ENCODE data around the gene ZNF492.
"Not testable (repeated sequence)": the region's sequence is repeated elsewhere in the genome, so short reads cannot be mapped to it uniquely, and the experiment has no call there.

The ZNF492 gene

GRCh38 chr19:22606212-22606553 is 27.9 kb upstream of the ZNF492 start:
- Histone ChIP-seq H3K4me3 (ENCODE audit: low read depth, low read length) (no peak overlapping the region), H3K9ac (ENCODE audit: low read length) (no peak overlapping the region), H3K36me3 (ENCODE audit: control insufficient read depth, insufficient read depth, low read length) (no peaks in the 10 kb centered on the region), H3K27ac (ENCODE audit: low read depth, low read length) (no peak overlapping the region), H3K4me1 (ENCODE audit: control insufficient read depth, insufficient read depth, low read length) (no peaks in the 10 kb centered on the region), H3K9me3 (ENCODE audit: control insufficient read depth, insufficient read depth, low read depth, low read length) (peaks cover 96% of the 10 kb centered on the region), H3K27me3 (ENCODE audit: control insufficient read depth, insufficient read depth, low read length) (no peaks in the 10 kb centered on the region)

GRCh38 chr19:22606954-22607652 is 27.0 kb upstream of the ZNF492 start:
- Histone ChIP-seq H3K4me3 (ENCODE audit: low read depth, low read length) (no peak overlapping the region), H3K27ac (ENCODE audit: low read depth, low read length) (no peak overlapping the region), H3K4me1 (ENCODE audit: control insufficient read depth, insufficient read depth, low read length) (no peaks in the 10 kb centered on the region), H3K27me3 (ENCODE audit: control insufficient read depth, insufficient read depth, low read length) (no peaks in the 10 kb centered on the region), H3K9me3 (ENCODE audit: control insufficient read depth, insufficient read depth, low read depth, low read length) (peaks cover 96% of the 10 kb centered on the region), H3K9ac (ENCODE audit: low read length) (no peak overlapping the region), H3K36me3 (ENCODE audit: control insufficient read depth, insufficient read depth, low read length) (no peaks in the 10 kb centered on the region)

GRCh38 chr19:22607653-22608430 is 26.3 kb upstream of the ZNF492 start:
- Histone ChIP-seq H3K36me3 (ENCODE audit: control insufficient read depth, insufficient read depth, low read length) (no peaks in the 10 kb centered on the region), H3K4me3 (ENCODE audit: low read depth, low read length) (no peak overlapping the region), H3K9ac (ENCODE audit: low read length) (no peak overlapping the region), H3K9me3 (ENCODE audit: control insufficient read depth, insufficient read depth, low read depth, low read length) (peaks cover 96% of the 10 kb centered on the region), H3K27ac (ENCODE audit: low read depth, low read length) (no peak overlapping the region), H3K27me3 (ENCODE audit: control insufficient read depth, insufficient read depth, low read length) (no peaks in the 10 kb centered on the region), H3K4me1 (ENCODE audit: control insufficient read depth, insufficient read depth, low read length) (no peaks in the 10 kb centered on the region)

GRCh38 chr19:22608441-22608840 is 25.7 kb upstream of the ZNF492 start:
- H3K27me3 ChIP-seq (ENCODE audit: control insufficient read depth, insufficient read depth, low read length) = no peaks in the 10 kb centered on the region
- no peak overlapping the region for H3K27ac ChIP-seq (ENCODE audit: low read depth, low read length)
- peaks cover 96% of the 10 kb centered on the region for H3K9me3 ChIP-seq (ENCODE audit: control insufficient read depth, insufficient read depth, low read depth, low read length)
- no peaks in the 10 kb centered on the region for H3K36me3 ChIP-seq (ENCODE audit: control insufficient read depth, insufficient read depth, low read length)
- no peak overlapping the region for H3K4me3 ChIP-seq (ENCODE audit: low read depth, low read length)
- H3K9ac ChIP-seq (ENCODE audit: low read length) = no peak overlapping the region
- H3K4me1 ChIP-seq (ENCODE audit: control insufficient read depth, insufficient read depth, low read length) = no peaks in the 10 kb centered on the region

- Histone ChIP-seq H3K4me1 (ENCODE audit: control insufficient read depth, insufficient read depth, low read length) (no peaks in the 10 kb centered on the region), H3K27me3 (ENCODE audit: control insufficient read depth, insufficient read depth, low read length) (no peaks in the 10 kb centered on the region), H3K9me3 (ENCODE audit: control insufficient read depth, insufficient read depth, low read depth, low read length) (peaks cover 92% of the 10 kb centered on the region), H3K4me3 (ENCODE audit: low read depth, low read length) (no peak overlapping the region), H3K9ac (ENCODE audit: low read length) (no peak overlapping the region), H3K27ac (ENCODE audit: low read depth, low read length) (no peak overlapping the region), H3K36me3 (ENCODE audit: control insufficient read depth, insufficient read depth, low read length) (no peaks in the 10 kb centered on the region)
Measured at GRCh38 chr19:22609630-22610029, 24.5 kb upstream of the ZNF492 start.

GRCh38 chr19:22610121-22610520 is 24.0 kb upstream of the ZNF492 start:
- Histone ChIP-seq H3K4me3 (ENCODE audit: low read depth, low read length) (no peak overlapping the region), H3K27me3 (ENCODE audit: control insufficient read depth, insufficient read depth, low read length) (no peaks in the 10 kb centered on the region), H3K36me3 (ENCODE audit: control insufficient read depth, insufficient read depth, low read length) (no peaks in the 10 kb centered on the region), H3K27ac (ENCODE audit: low read depth, low read length) (no peak overlapping the region), H3K9ac (ENCODE audit: low read length) (no peak overlapping the region), H3K9me3 (ENCODE audit: control insufficient read depth, insufficient read depth, low read depth, low read length) (peaks cover 92% of the 10 kb centered on the region), H3K4me1 (ENCODE audit: control insufficient read depth, insufficient read depth, low read length) (no peaks in the 10 kb centered on the region)

DNA sequence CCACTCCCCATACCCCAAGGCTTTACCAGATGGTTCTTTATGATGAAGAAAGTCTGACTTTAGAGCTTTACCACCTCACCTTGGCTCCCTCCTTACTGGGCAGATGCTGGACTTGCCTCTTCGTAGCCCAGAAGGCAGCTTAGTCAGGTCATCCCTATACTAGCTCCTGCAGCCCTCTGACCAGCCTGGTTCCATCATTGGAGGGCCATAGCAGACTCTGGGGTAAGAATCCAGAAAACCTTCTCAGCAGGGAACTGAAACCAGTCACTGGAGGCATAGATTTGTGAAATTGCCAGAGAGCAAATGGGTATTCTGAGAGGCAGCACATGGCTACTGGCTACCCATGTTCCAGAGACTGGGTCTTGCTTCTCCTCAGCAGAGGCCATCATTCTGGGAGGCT is 21.8 kb upstream of the ZNF492 start:
- H3K4me3 ChIP-seq (ENCODE audit: low read depth, low read length) = no peak overlapping the region
- peaks cover 90% of the 10 kb centered on the region for H3K9me3 ChIP-seq (ENCODE audit: control insufficient read depth, insufficient read depth, low read depth, low read length)
- H3K27me3 ChIP-seq (ENCODE audit: control insufficient read depth, insufficient read depth, low read length) = no peaks in the 10 kb centered on the region
- H3K27ac ChIP-seq (ENCODE audit: low read depth, low read length) = no peak overlapping the region
- H3K4me1 ChIP-seq (ENCODE audit: control insufficient read depth, insufficient read depth, low read length) = no peaks in the 10 kb centered on the region
- H3K36me3 ChIP-seq (ENCODE audit: control insufficient read depth, insufficient read depth, low read length) = no peaks in the 10 kb centered on the region
- no peak overlapping the region for H3K9ac ChIP-seq (ENCODE audit: low read length)

GRCh38 chr19:22616659-22617058 is 17.5 kb upstream of the ZNF492 start:
- Histone ChIP-seq H3K4me1 (ENCODE audit: control insufficient read depth, insufficient read depth, low read length) (no peaks in the 10 kb centered on the region), H3K27ac (ENCODE audit: low read depth, low read length) (no peak overlapping the region), H3K36me3 (ENCODE audit: control insufficient read depth, insufficient read depth, low read length) (no peaks in the 10 kb centered on the region), H3K9ac (ENCODE audit: low read length) (no peak overlapping the region), H3K4me3 (ENCODE audit: low read depth, low read length) (no peak overlapping the region), H3K27me3 (ENCODE audit: control insufficient read depth, insufficient read depth, low read length) (no peaks in the 10 kb centered on the region), H3K9me3 (ENCODE audit: control insufficient read depth, insufficient read depth, low read depth, low read length) (peaks cover 87% of the 10 kb centered on the region)

DNA sequence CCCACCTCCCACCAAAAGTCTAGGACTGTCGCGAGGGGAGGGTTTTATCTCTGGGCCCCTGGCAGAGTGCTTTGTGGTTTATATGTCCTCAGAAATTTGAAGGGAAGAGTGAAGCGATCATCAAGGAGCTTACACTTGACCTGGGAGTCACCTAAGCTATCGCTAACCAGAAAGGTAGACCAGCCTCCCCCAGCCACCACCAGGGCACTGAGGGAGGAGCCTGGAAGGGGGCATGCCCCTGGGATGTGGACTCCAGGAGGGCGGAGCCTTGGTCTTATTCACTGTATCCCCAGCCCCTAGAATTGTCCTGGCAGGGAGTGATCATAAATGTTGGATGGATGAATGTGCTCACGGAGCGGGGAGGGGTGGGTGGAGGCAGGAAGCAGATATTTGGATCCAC is 16.9 kb upstream of the ZNF492 start:
- not testable (repeated sequence) for H3K27me3 ChIP-seq (ENCODE audit: control insufficient read depth, insufficient read depth, low read length); H3K4me1 ChIP-seq (ENCODE audit: control insufficient read depth, insufficient read depth, low read length); H3K27ac ChIP-seq (ENCODE audit: low read depth, low read length); H3K9ac ChIP-seq (ENCODE audit: low read length); H3K4me3 ChIP-seq (ENCODE audit: low read depth, low read length); H3K36me3 ChIP-seq (ENCODE audit: control insufficient read depth, insufficient read depth, low read length)
- H3K9me3 ChIP-seq (ENCODE audit: control insufficient read depth, insufficient read depth, low read depth, low read length) = peaks cover 87% of the 10 kb centered on the region

GRCh38 chr19:22617614-22618320 is 16.4 kb upstream of the ZNF492 start:
- Histone ChIP-seq H3K9me3 (ENCODE audit: control insufficient read depth, insufficient read depth, low read depth, low read length) (peaks cover 81% of the 10 kb centered on the region), H3K27me3 (ENCODE audit: control insufficient read depth, insufficient read depth, low read length) (no peaks in the 10 kb centered on the region), H3K4me1 (ENCODE audit: control insufficient read depth, insufficient read depth, low read length) (no peaks in the 10 kb centered on the region), H3K4me3 (ENCODE audit: low read depth, low read length) (no peak overlapping the region), H3K27ac (ENCODE audit: low read depth, low read length) (no peak overlapping the region), H3K9ac (ENCODE audit: low read length) (no peak overlapping the region), H3K36me3 (ENCODE audit: control insufficient read depth, insufficient read depth, low read length) (no peaks in the 10 kb centered on the region)

- Histone ChIP-seq H3K9me3 (ENCODE audit: control insufficient read depth, insufficient read depth, low read depth, low read length) (peaks cover 81% of the 10 kb centered on the region), H3K27me3 (ENCODE audit: control insufficient read depth, insufficient read depth, low read length) (no peaks in the 10 kb centered on the region), H3K9ac (ENCODE audit: low read length) (no peak overlapping the region)
Measured at GRCh38 chr19:22619371-22619770, 14.8 kb upstream of the ZNF492 start.

More at GRCh38 chr19:22619371-22619770, 14.8 kb upstream of the ZNF492 start:
- Histone ChIP-seq H3K27ac (ENCODE audit: low read depth, low read length) (no peak overlapping the region), H3K4me1 (ENCODE audit: control insufficient read depth, insufficient read depth, low read length) (no peaks in the 10 kb centered on the region), H3K4me3 (ENCODE audit: low read depth, low read length) (no peak overlapping the region), H3K36me3 (ENCODE audit: control insufficient read depth, insufficient read depth, low read length) (no peaks in the 10 kb centered on the region)
